Gastroesophageal sphincter (tissue), 4 donors: ENCODE results near the gene RALGPS1. TPM values are rescaled to one million over a fixed set of nuclear protein-coding genes. Genes with fewer than 3 reads are reported as not detected.

Experiments
- ATAC-seq: fragments of 150-250 bp; one replicate; pipeline ENCODE4 v1.9.1; 2016; ENCODE audit warnings: mild to moderate bottlenecking, moderate library complexity
- H3K27ac ChIP-seq, 4 donors: fragments of 200-600 bp; sonication (generic) in 3 of 4; 1 replicate in 3 of 4; 2 replicates in 1 of 4; pipeline ENCODE4 v1.5.1; 2016 to 2019
- H3K27me3 ChIP-seq: fragments of 200-600 bp; sonication (generic); one replicate; pipeline ENCODE4 v1.5.1; 2019
- H3K36me3 ChIP-seq, 2 donors: fragments of 200-600 bp; sonication (generic); one replicate each; pipeline ENCODE4 v1.5.1; 2019; ENCODE audit warnings: control low read depth in 1 of 2
- H3K4me1 ChIP-seq, 3 donors: fragments of 200-600 bp; sonication (generic); 1 replicate in 2 of 3; 2 replicates in 1 of 3; pipeline ENCODE4 v1.5.1; 2016 to 2019; ENCODE audit warnings: control low read depth in 2 of 3
- H3K4me3 ChIP-seq, 2 donors: fragments of 200-600 bp; sonication (generic); one replicate each; pipeline ENCODE4 v1.5.1; 2019; ENCODE audit warnings: mild to moderate bottlenecking in 1 of 2, moderate library complexity in 1 of 2
- H3K9me3 ChIP-seq, 3 donors: fragments of 200-600 bp; sonication (generic); one replicate each; pipeline ENCODE4 v1.5.1; 2017 to 2019; ENCODE audit warnings: control low read depth in 2 of 3
- CTCF ChIP-seq, 4 experiments: fragments of 200-600 bp in 2 of 4; fragments of 450-650 bp in 2 of 4; sonication (generic) in 1 of 4; IDR thresholded peaks; one replicate each; pipeline ENCODE4 v1.5.1; 2017 to 2019; ENCODE audit warnings: antibody characterized with exemption in 4 of 4, mild to moderate bottlenecking in 2 of 4, moderate library complexity in 2 of 4
- EP300 ChIP-seq: sonication (generic); formaldehyde crosslinking; IDR thresholded peaks from one replicate; pipeline ENCODE4 v1.6.1; 2017; ENCODE audit warnings: antibody characterized with exemption, mild to moderate bottlenecking
- POLR2A ChIP-seq, 2 donors: fragments of 450-650 bp; IDR thresholded peaks; one replicate each; pipeline ENCODE4 v1.6.1; 2017; ENCODE audit warnings: antibody characterized with exemption in 2 of 2, mild to moderate bottlenecking in 2 of 2, moderate library complexity in 1 of 2
- POLR2AphosphoS5 ChIP-seq: sonication (generic); formaldehyde crosslinking; IDR thresholded peaks from one replicate; pipeline ENCODE4 v1.6.1; 2017; ENCODE audit warnings: antibody characterized with exemption
- WGBS, 2 donors: methylation state at CpG; one replicate each; pipeline ENCODE4 v1.1.5; 2018; ENCODE audit warnings: low coverage in 1 of 2; 5-methylcytosine and 5-hydroxymethylcytosine counted together
- total RNA-seq, 4 donors: library from RNA; depleted of rRNA; stranded (reverse); fragments of >200 nt; gene quantifications; one replicate each; pipeline ENCODE4 v1.1.0, GENCODE V29; 2016

Gene RALGPS1
- total RNA-seq, 4 donors from 2014 or later: 5.9 to 17.4 (median 11.3) TPM

GRCh38 chr9:127175764-127176163 lies 261.2 kb downstream of the RALGPS1 start:
- TF ChIP-seq POLR2A (IDR thresholded peaks at IDR 0.05) (no peak), CTCF (IDR thresholded peaks at IDR 0.05) (no peak), EP300 (no peak), POLR2AphosphoS5 (no peak)
- H3K4me3 ChIP-seq: no peak overlapping the region
- H3K9me3 ChIP-seq: no peaks in the 10 kb centered on the region
- peaks cover 0 to 35% (median 8%) of the 10 kb centered on the region in 3 donors for H3K4me1 ChIP-seq
- no peak for ATAC-seq
- H3K36me3 ChIP-seq: peaks cover 0 to 6% of the 10 kb centered on the region in 2 donors
- no peaks in the 10 kb centered on the region for H3K27me3 ChIP-seq
- H3K27ac ChIP-seq: no peak overlapping the region
- WGBS, 2 donors: 77 to 88% methylated on average over 3 to 4 of the region's 6 CpGs

- Histone ChIP-seq H3K4me1 (peaks cover 0 to 37% (median 8%) of the 10 kb centered on the region in 3 donors), H3K9me3 (no peaks in the 10 kb centered on the region), H3K36me3 (peaks cover 0 to 6% of the 10 kb centered on the region in 2 donors), H3K27me3 (no peaks in the 10 kb centered on the region), H3K27ac (no peak overlapping the region), H3K4me3 (no peak overlapping the region)
- ATAC-seq: no peak
- WGBS, 2 donors: 100% methylated on average over 1 of the region's 3 CpGs
- TF ChIP-seq CTCF (IDR thresholded peaks at IDR 0.05) (no peak), POLR2A (IDR thresholded peaks at IDR 0.05) (no peak), POLR2AphosphoS5 (no peak), EP300 (no peak)
These were observed 262.0 kb downstream of the RALGPS1 start for GRCh38 chr9:127176631-127177030.

GRCh38 chr9:127177231-127177630 lies 262.6 kb downstream of the RALGPS1 start:
- no peak for ATAC-seq
- WGBS, 2 donors: no CpG with 5 or more reads among the region's 6 CpGs
- Histone ChIP-seq H3K9me3 (no peaks in the 10 kb centered on the region), H3K4me1 (peaks cover 0 to 33% (median 8%) of the 10 kb centered on the region in 3 donors), H3K27ac (no peak overlapping the region), H3K27me3 (no peaks in the 10 kb centered on the region), H3K36me3 (peaks cover 0 to 6% of the 10 kb centered on the region in 2 donors), H3K4me3 (no peak overlapping the region)
- TF ChIP-seq CTCF (IDR thresholded peaks at IDR 0.05): no peak

GRCh38 chr9:127177665-127178265 lies 263.2 kb downstream of the RALGPS1 start:
- Histone ChIP-seq H3K27ac (no peak overlapping the region), H3K4me1 (peaks cover 0 to 28% (median 8%) of the 10 kb centered on the region in 3 donors), H3K27me3 (no peaks in the 10 kb centered on the region), H3K9me3 (no peaks in the 10 kb centered on the region), H3K36me3 (peaks cover 0 to 6% of the 10 kb centered on the region in 2 donors), H3K4me3 (no peak overlapping the region)
- 83% methylated on average over 1 of the region's 3 CpGs; no CpG with 5 or more reads in 1 of the 2 donors for WGBS, 2 donors
- ATAC-seq: no peak
- TF ChIP-seq EP300 (no peak), POLR2A (IDR thresholded peaks at IDR 0.05) (no peak), CTCF (IDR thresholded peaks at IDR 0.05) (no peak)
